ENCODE data around the gene INO80C. TPM values are rescaled to one million over a fixed set of nuclear protein-coding genes. Genes with fewer than 3 reads are reported as not detected.
"Not testable (repeated sequence)": the region's sequence is repeated elsewhere in the genome, so short reads cannot be mapped to it uniquely, and the experiment has no call there.

Gene INO80C
- total RNA-seq, 1 experiment from 2014 or later = 51.1 TPM

DNA sequence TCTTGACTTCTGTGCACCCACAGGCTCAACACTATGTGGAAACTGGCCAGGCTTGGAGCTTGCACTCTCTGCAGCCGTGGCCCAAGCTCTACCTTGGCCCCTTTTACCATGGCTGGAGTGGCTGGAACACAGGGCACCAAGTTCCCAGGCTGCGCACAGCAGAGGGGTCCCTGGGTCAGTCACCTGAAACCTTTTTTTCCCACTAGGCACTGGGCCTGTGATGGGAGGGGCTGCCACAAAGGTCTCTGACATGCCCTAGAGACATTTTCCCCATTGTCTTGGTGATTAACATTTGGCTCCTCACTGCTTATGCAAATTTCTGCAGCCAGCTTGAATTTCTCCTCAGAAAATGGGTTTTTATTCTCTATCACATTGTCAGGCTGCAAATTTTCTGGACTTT lies 9.4 kb downstream of the INO80C start:
- H4K20me1 ChIP-seq (ENCODE audit: control insufficient read depth, insufficient read depth, insufficient read length); H2BK120ac ChIP-seq (ENCODE audit: low read depth, low read length, poor library complexity, severe bottlenecking); H3K4me2 ChIP-seq (ENCODE audit: insufficient read depth, insufficient read length, low read length); H3K18ac ChIP-seq (ENCODE audit: insufficient read length, low read depth, low read length); H3K9me3 ChIP-seq (ENCODE audit: control insufficient read depth, low read depth, low read length); H3K4ac ChIP-seq (ENCODE audit: low read depth, low read length); H3K9me3 Mint-ChIP-seq; H3K14ac ChIP-seq (ENCODE audit: insufficient read depth, low read length); H4K91ac ChIP-seq (ENCODE audit: insufficient read length, low read depth, low read length); H2BK20ac ChIP-seq (ENCODE audit: low read depth, low read length, poor library complexity, severe bottlenecking); H3K27me3 Mint-ChIP-seq (ENCODE audit: low read depth); H2AFZ ChIP-seq (ENCODE audit: low read length); H3K4me1 ChIP-seq (ENCODE audit: insufficient read depth, low read length); H3K23me2 ChIP-seq (ENCODE audit: insufficient read length, low read depth, low read length, poor library complexity, severe bottlenecking); H2AK5ac ChIP-seq (ENCODE audit: insufficient read length, low read length); H3K79me1 ChIP-seq (ENCODE audit: insufficient read depth, low read depth, low read length, poor library complexity, severe bottlenecking); H2BK15ac ChIP-seq (ENCODE audit: low read depth, low read length); H3T11ph ChIP-seq (ENCODE audit: low read length); H2BK5ac ChIP-seq (ENCODE audit: insufficient read length, low read length); H3K79me2 ChIP-seq (ENCODE audit: insufficient read depth, low read length); H4K5ac ChIP-seq (ENCODE audit: insufficient read length, low read depth, low read length); H3K9ac ChIP-seq (ENCODE audit: extremely low read depth, insufficient read length, low read length); H3K27me3 ChIP-seq (ENCODE audit: insufficient read depth, low read length); H4K8ac ChIP-seq (replicated peaks; ENCODE audit: insufficient read length, low read depth, low read length); H2BK12ac ChIP-seq (ENCODE audit: insufficient read length, low read depth, low read length); H3K23ac ChIP-seq (ENCODE audit: insufficient read length, low read depth, low read length); H3K56ac ChIP-seq (ENCODE audit: insufficient read length, low read depth, low read length); H3K27ac ChIP-seq (ENCODE audit: insufficient read length, low read depth, low read length): not testable (repeated sequence)
- H3K4me1 Mint-ChIP-seq = peaks cover 66 to 76% of the 10 kb centered on the region in 2 experiments
- WGBS (ENCODE audit: extremely low coverage, insufficient read length, low lambda C conversion rate) = no CpG with 5 or more reads among the region's 2 CpGs
- peaks cover 0 to 14% (median 9%) of the 10 kb centered on the region in 3 experiments; a peak in 4 of 7 replicates for H3K36me3 Mint-ChIP-seq (ENCODE audit: insufficient read depth in 1 of 3, low read depth in 3 of 3)
- peak overlapping the region; percentile 94 to 97 (median 96) for H3K27ac Mint-ChIP-seq
- DNase-seq = peak; percentile 91
- H3K4me3 Mint-ChIP-seq = peak overlapping the region; percentile 29 to 51

DNA sequence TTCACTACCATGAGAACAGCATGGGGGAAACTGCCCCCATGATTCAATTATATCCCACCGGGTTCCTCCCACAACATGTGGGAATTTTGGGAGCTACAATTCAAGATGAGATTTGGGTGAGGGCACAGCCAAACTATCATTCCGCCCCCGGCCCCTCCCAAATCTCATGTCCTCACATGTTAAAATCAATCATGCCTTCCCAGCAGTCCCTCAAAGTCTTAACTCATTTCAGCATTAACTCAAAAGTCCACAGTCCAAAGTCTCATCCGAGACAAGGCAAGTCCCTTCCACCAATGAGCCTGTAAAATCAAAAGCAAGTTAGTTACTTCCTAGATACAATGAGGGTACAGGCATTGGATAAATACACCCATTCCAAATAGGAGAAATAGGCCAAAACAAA lies 10.2 kb downstream of the INO80C start:
- H3K56ac ChIP-seq (ENCODE audit: insufficient read length, low read depth, low read length); H3K4me2 ChIP-seq (ENCODE audit: insufficient read depth, insufficient read length, low read length); H3K4me1 ChIP-seq (ENCODE audit: insufficient read depth, low read length); H2AFZ ChIP-seq (ENCODE audit: low read length); H3K27me3 Mint-ChIP-seq (ENCODE audit: low read depth); H3K23ac ChIP-seq (ENCODE audit: insufficient read length, low read depth, low read length); H4K20me1 ChIP-seq (ENCODE audit: control insufficient read depth, insufficient read depth, insufficient read length); H3K18ac ChIP-seq (ENCODE audit: insufficient read length, low read depth, low read length); H4K8ac ChIP-seq (replicated peaks; ENCODE audit: insufficient read length, low read depth, low read length); H2BK20ac ChIP-seq (ENCODE audit: low read depth, low read length, poor library complexity, severe bottlenecking); H2BK15ac ChIP-seq (ENCODE audit: low read depth, low read length); H3K9me3 Mint-ChIP-seq; H3K4ac ChIP-seq (ENCODE audit: low read depth, low read length); H2BK12ac ChIP-seq (ENCODE audit: insufficient read length, low read depth, low read length); H4K5ac ChIP-seq (ENCODE audit: insufficient read length, low read depth, low read length); H4K91ac ChIP-seq (ENCODE audit: insufficient read length, low read depth, low read length); H3K79me1 ChIP-seq (ENCODE audit: insufficient read depth, low read depth, low read length, poor library complexity, severe bottlenecking); H3T11ph ChIP-seq (ENCODE audit: low read length); H2AK5ac ChIP-seq (ENCODE audit: insufficient read length, low read length); DNase-seq; H3K9ac ChIP-seq (ENCODE audit: extremely low read depth, insufficient read length, low read length); H3K27ac ChIP-seq (ENCODE audit: insufficient read length, low read depth, low read length); H3K9me3 ChIP-seq (ENCODE audit: control insufficient read depth, low read depth, low read length); H3K14ac ChIP-seq (ENCODE audit: insufficient read depth, low read length); H3K27me3 ChIP-seq (ENCODE audit: insufficient read depth, low read length); H3K23me2 ChIP-seq (ENCODE audit: insufficient read length, low read depth, low read length, poor library complexity, severe bottlenecking); H2BK5ac ChIP-seq (ENCODE audit: insufficient read length, low read length); H3K79me2 ChIP-seq (ENCODE audit: insufficient read depth, low read length); H2BK120ac ChIP-seq (ENCODE audit: low read depth, low read length, poor library complexity, severe bottlenecking): not testable (repeated sequence)
- WGBS (ENCODE audit: extremely low coverage, insufficient read length, low lambda C conversion rate) = no CpG with 5 or more reads among the region's 4 CpGs
- peaks cover 0 to 14% (median 9%) of the 10 kb centered on the region in 3 experiments; a peak in 4 of 7 replicates for H3K36me3 Mint-ChIP-seq (ENCODE audit: insufficient read depth in 1 of 3, low read depth in 3 of 3)
- peak overlapping the region; percentile 12 to 51 for H3K4me3 Mint-ChIP-seq
- peaks cover 66 to 77% of the 10 kb centered on the region in 2 experiments for H3K4me1 Mint-ChIP-seq
- peak overlapping the region; percentile 57 to 94 (median 91) for H3K27ac Mint-ChIP-seq
